ENCODE results near the gene CMSS1. TPM values are rescaled to one million over a fixed set of nuclear protein-coding genes. Genes with fewer than 3 reads are reported as not detected.

The CMSS1 gene
- total RNA-seq, 1 experiment from 2014 or later: 117 TPM

GRCh38 chr3:100073714-100074307 lies 256.1 kb downstream of the CMSS1 start:
- Mint-ChIP-seq H3K36me3 (ENCODE audit: insufficient read depth, unreplicated experiment) (no peaks in the 10 kb centered on the region), H3K27me3 (ENCODE audit: insufficient read depth, unreplicated experiment) (no peaks in the 10 kb centered on the region), H3K4me1 (ENCODE audit: insufficient read depth, unreplicated experiment) (peaks cover 7% of the 10 kb centered on the region), H3K9me3 (ENCODE audit: unreplicated experiment) (no peaks in the 10 kb centered on the region), H3K4me3 (ENCODE audit: unreplicated experiment) (no peak overlapping the region), H3K27ac (ENCODE audit: low read depth, unreplicated experiment) (no peak overlapping the region)
- no peak for DNase-seq (ENCODE audit: unreplicated experiment)
- ChIA-PET CTCF (interaction anchor here (0.5 to 2.5 kb wide), 9 partner anchors 17 to 991 kb away, joined by 3 to 9 read pairs (median 3); no protein-coding TSS in a partner anchor), POLR2A (interaction anchor here (0.7 to 1.9 kb wide), 3 partner anchors 12 to 751 kb away, joined by 3 to 4 read pairs (median 4); no protein-coding TSS in a partner anchor)
- no TSS peak for BruUV-seq (replicated peaks)
- intact Hi-C loops (cut with micrococcal nuclease): no loop called here
- no peak for TF ChIP-seq CTCF (IDR thresholded peaks at IDR 0.05; ENCODE audit: unreplicated experiment)

- Mint-ChIP-seq H3K36me3 (ENCODE audit: insufficient read depth, unreplicated experiment) (no peaks in the 10 kb centered on the region), H3K27me3 (ENCODE audit: insufficient read depth, unreplicated experiment) (no peaks in the 10 kb centered on the region), H3K4me1 (ENCODE audit: insufficient read depth, unreplicated experiment) (peaks cover 7% of the 10 kb centered on the region), H3K4me3 (ENCODE audit: unreplicated experiment) (no peak overlapping the region), H3K9me3 (ENCODE audit: unreplicated experiment) (no peaks in the 10 kb centered on the region), H3K27ac (ENCODE audit: low read depth, unreplicated experiment) (no peak overlapping the region)
- intact Hi-C loops (cut with micrococcal nuclease): no loop called here
- no TSS peak for BruUV-seq (replicated peaks)
- no peak for DNase-seq (ENCODE audit: unreplicated experiment)
- ChIA-PET POLR2A (interaction anchor here (0.7 to 1.9 kb wide), 3 partner anchors 11 to 663 kb away, joined by 3 to 4 read pairs (median 3); no protein-coding TSS in a partner anchor), CTCF (interaction anchor here (0.6 to 1.1 kb wide), 4 partner anchors 12 to 242 kb away, joined by 3 to 4 read pairs (median 3); no protein-coding TSS in a partner anchor)
- TF ChIP-seq CTCF (IDR thresholded peaks at IDR 0.05; ENCODE audit: unreplicated experiment): no peak
These were observed 257.5 kb downstream of the CMSS1 start for GRCh38 chr3:100075196-100075595.

- BruUV-seq (replicated peaks): no TSS peak
- H3K4me3 Mint-ChIP-seq (ENCODE audit: unreplicated experiment): no peak overlapping the region
These were observed 258.4 kb downstream of the CMSS1 start for GRCh38 chr3:100075851-100076730.

More at GRCh38 chr3:100075851-100076730, 258.4 kb downstream of the CMSS1 start:
- no peak for TF ChIP-seq CTCF (IDR thresholded peaks at IDR 0.05; ENCODE audit: unreplicated experiment)
- DNase-seq (ENCODE audit: unreplicated experiment): no peak
- CTCF ChIA-PET: interaction anchor here (0.6 to 1.7 kb wide), 8 partner anchors 8 to 670 kb away, joined by 3 to 4 read pairs (median 3); no protein-coding TSS in a partner anchor
- H3K36me3 Mint-ChIP-seq (ENCODE audit: insufficient read depth, unreplicated experiment): no peaks in the 10 kb centered on the region
- intact Hi-C loops (cut with micrococcal nuclease): no loop called here
- H3K27me3 Mint-ChIP-seq (ENCODE audit: insufficient read depth, unreplicated experiment): no peaks in the 10 kb centered on the region
- no peaks in the 10 kb centered on the region for H3K9me3 Mint-ChIP-seq (ENCODE audit: unreplicated experiment)
- H3K27ac Mint-ChIP-seq (ENCODE audit: low read depth, unreplicated experiment): no peak overlapping the region
- POLR2A ChIA-PET: interaction anchor here (1.0 kb wide), 1 partner anchor 172 kb away, joined by 3 read pairs; no protein-coding TSS in a partner anchor
- H3K4me1 Mint-ChIP-seq (ENCODE audit: insufficient read depth, unreplicated experiment): peaks cover 7% of the 10 kb centered on the region

All from MCF 10A (cell line).